Neutrophil (primary cell): ENCODE results near the gene EMILIN1.

Source experiments
- H3K27ac ChIP-seq: fragments of 200-600 bp; sonication (generic); 2 replicates; pipeline ENCODE4 v1.5.1; 2016; ENCODE audit warnings: mild to moderate bottlenecking, moderate library complexity
- H3K27me3 ChIP-seq: fragments of 200-600 bp; sonication (generic); 2 replicates; pipeline ENCODE4 v1.6.0; 2016; ENCODE audit warnings: mild to moderate bottlenecking
- H3K36me3 ChIP-seq: fragments of 200-600 bp; sonication (generic); 2 replicates; pipeline ENCODE4 v1.5.1; 2017
- H3K4me1 ChIP-seq, 2 experiments: fragments of 200-600 bp in 1 of 2; sonication (generic) in 1 of 2; 1 replicate in 1 of 2; 2 replicates in 1 of 2; pipeline versions ENCODE4 v1.5.1 to v1.6.1; 2013 to 2016; ENCODE audit warnings: low read depth in 1 of 2, low read length in 1 of 2, mild to moderate bottlenecking in 1 of 2, moderate library complexity in 1 of 2; ENCODE audit not compliant: control insufficient read depth in 1 of 2, insufficient read depth in 1 of 2
- H3K4me3 ChIP-seq, 2 experiments: fragments of 200-600 bp in 1 of 2; sonication (generic) in 1 of 2; 1 replicate in 1 of 2; 2 replicates in 1 of 2; pipeline ENCODE4 v1.5.1; 2013 to 2016; ENCODE audit warnings: low read depth in 1 of 2, low read length in 1 of 2, mild to moderate bottlenecking in 1 of 2, moderate library complexity in 1 of 2
- H3K9me3 ChIP-seq: fragments of 200-600 bp; sonication (generic); 2 replicates; pipeline ENCODE4 v1.5.1; 2016
- TF ChIP-seq, protein P1 (sequence below): fragments of 200-600 bp; sonication (generic); IDR thresholded peaks from 2 replicates; pipeline ENCODE4 v1.5.1; 2016; ENCODE audit warnings: antibody characterized with exemption

Gene EMILIN1

GRCh38 chr2:27050996-27051901 is 27.2 kb upstream of the EMILIN1 start, which contains the start of gene AGBL5:
Gene AGBL5, plus strand, starts transcription at chr2:27051668. Its CDS starts 1,291 bp downstream, at chr2:27052959.
- Histone ChIP-seq H3K4me3 (peak within 1 kb of the TSS; percentile 79 to 92), H3K9me3 (no peaks in the 10 kb centered on the region), H3K27me3 (peaks cover 7% of the 10 kb centered on the region), H3K27ac (peak within 1 kb of the TSS; percentile 52), H3K36me3 (peaks cover 23% of the 10 kb centered on the region), H3K4me1 (peaks cover 21 to 26% of the 10 kb centered on the region in 2 experiments)
- TF ChIP-seq, protein P1, sequence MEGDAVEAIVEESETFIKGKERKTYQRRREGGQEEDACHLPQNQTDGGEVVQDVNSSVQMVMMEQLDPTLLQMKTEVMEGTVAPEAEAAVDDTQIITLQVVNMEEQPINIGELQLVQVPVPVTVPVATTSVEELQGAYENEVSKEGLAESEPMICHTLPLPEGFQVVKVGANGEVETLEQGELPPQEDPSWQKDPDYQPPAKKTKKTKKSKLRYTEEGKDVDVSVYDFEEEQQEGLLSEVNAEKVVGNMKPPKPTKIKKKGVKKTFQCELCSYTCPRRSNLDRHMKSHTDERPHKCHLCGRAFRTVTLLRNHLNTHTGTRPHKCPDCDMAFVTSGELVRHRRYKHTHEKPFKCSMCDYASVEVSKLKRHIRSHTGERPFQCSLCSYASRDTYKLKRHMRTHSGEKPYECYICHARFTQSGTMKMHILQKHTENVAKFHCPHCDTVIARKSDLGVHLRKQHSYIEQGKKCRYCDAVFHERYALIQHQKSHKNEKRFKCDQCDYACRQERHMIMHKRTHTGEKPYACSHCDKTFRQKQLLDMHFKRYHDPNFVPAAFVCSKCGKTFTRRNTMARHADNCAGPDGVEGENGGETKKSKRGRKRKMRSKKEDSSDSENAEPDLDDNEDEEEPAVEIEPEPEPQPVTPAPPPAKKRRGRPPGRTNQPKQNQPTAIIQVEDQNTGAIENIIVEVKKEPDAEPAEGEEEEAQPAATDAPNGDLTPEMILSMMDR = no peak

- Histone ChIP-seq H3K27me3 (peaks cover 7% of the 10 kb centered on the region), H3K9me3 (no peaks in the 10 kb centered on the region), H3K36me3 (peaks cover 30% of the 10 kb centered on the region), H3K4me3 (peak overlapping the region; percentile 79 to 92), H3K4me1 (peaks cover 21 to 26% of the 10 kb centered on the region in 2 experiments), H3K27ac (peak overlapping the region; percentile 52)
- TF ChIP-seq, protein P1 = no peak
Measured at GRCh38 chr2:27051902-27052645, 26.3 kb upstream of the EMILIN1 start.

- TF ChIP-seq, protein P1 = no peak
- peaks cover 39% of the 10 kb centered on the region for H3K36me3 ChIP-seq
- no peaks in the 10 kb centered on the region for H3K9me3 ChIP-seq
Measured at GRCh38 chr2:27053321-27053720, 25.1 kb upstream of the EMILIN1 start.

DNA sequence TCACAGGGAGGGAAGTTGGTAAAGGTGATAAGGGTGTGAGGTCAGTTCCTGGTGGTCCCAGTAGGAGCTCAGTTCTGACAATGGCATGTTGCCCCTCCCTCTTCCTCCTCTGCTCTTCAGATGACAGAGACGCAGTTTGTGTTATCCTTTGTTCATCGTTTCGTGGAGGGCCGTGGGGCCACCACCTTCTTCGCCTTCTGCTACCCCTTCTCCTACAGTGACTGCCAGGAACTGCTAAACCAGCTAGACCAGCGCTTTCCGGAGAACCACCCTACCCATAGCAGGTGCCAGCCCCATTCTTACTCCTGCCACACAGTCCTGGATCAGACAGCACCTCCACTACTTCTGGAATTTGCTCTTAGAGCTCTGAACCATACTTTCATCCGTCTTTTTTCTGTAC is 24.6 kb upstream of the EMILIN1 start:
- H3K27me3 ChIP-seq = peaks cover 7% of the 10 kb centered on the region
- no peaks in the 10 kb centered on the region for H3K9me3 ChIP-seq
- H3K27ac ChIP-seq = no peak overlapping the region
- no peak overlapping the region for H3K4me3 ChIP-seq
- TF ChIP-seq, protein P1 = no peak
- H3K36me3 ChIP-seq = peaks cover 42% of the 10 kb centered on the region
- H3K4me1 ChIP-seq = peaks cover 21 to 26% of the 10 kb centered on the region in 2 experiments

More at GRCh38 chr2:27053321-27053720, 25.1 kb upstream of the EMILIN1 start:
- Histone ChIP-seq H3K4me1 (peaks cover 21 to 26% of the 10 kb centered on the region in 2 experiments), H3K27me3 (peaks cover 7% of the 10 kb centered on the region), H3K4me3 (no peak overlapping the region), H3K27ac (no peak overlapping the region)

- Histone ChIP-seq H3K4me3 (no peak overlapping the region), H3K27me3 (peaks cover 4% of the 10 kb centered on the region), H3K36me3 (peaks cover 52% of the 10 kb centered on the region), H3K27ac (no peak overlapping the region), H3K4me1 (peaks cover 19 to 23% of the 10 kb centered on the region in 2 experiments), H3K9me3 (no peaks in the 10 kb centered on the region)
- TF ChIP-seq, protein P1 = no peak
Measured at GRCh38 chr2:27054721-27055120, 23.7 kb upstream of the EMILIN1 start.
